ENCODE results near the gene NDUFS8.
A peak's percentile ranks its signal among the peaks of the same experiment; 100 is the strongest.

Gene NDUFS8

GRCh38 chr11:68036141-68036716, 5.7 kb downstream of the NDUFS8 start:
- no peak for TF ChIP-seq CTCF (IDR thresholded peaks at IDR 0.05; ENCODE audit: control insufficient read depth, insufficient read depth, low read depth, low read length, missing control alignments)
- no peak overlapping the region for H3K4me3 ChIP-seq (ENCODE audit: control insufficient read depth, low read depth, low read length)
- no peak for DNase-seq (ENCODE audit: low read depth)

- TF ChIP-seq CTCF (IDR thresholded peaks at IDR 0.05; ENCODE audit: control insufficient read depth, insufficient read depth, low read depth, low read length, missing control alignments) = no peak
- no peak overlapping the region for H3K4me3 ChIP-seq (ENCODE audit: control insufficient read depth, low read depth, low read length)
- no peak for DNase-seq (ENCODE audit: low read depth)
Observed at GRCh38 chr11:68036717-68037239, 6.3 kb downstream of the NDUFS8 start.

DNA sequence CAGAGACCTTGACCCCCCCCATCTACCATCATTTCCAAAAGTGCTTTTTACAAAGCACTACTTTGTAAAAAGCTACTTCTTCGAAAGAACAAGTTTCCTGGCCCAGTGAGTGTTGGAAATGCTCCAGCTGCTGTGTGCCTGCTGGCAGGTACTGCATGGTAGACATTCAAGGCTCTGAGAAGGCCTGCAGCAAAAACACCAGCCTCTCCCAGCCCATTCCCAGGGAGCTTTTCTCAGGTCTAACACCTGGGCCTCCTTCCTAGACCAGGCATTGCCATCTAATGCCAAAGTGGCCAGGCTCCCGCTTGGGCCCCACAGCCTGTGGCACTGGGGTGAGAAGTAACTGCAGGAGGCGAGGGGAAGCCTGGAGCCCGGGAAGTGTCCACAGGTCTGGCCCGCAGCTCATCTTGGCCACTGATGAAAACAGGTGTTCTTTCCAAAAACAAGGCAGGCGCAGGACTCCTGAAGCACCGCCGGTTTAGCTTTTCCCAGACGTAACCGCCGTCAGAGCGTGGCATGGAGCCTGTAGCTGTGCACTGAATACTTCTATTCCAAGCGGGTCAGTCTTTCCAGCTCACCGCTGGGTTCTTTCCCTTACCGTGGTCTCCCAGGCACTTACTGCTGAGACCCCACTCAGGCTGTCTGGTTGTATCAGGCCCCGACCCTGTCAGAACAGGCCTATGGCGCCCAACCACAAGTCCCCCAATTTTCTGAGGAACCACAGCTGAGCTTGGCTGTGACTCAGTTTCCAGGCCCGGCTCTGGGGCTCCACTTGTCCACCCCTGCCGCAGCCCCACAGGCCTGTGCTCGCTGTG, 7.1 kb downstream of the NDUFS8 start:
- no peak overlapping the region for H3K4me3 ChIP-seq (ENCODE audit: control insufficient read depth, low read depth, low read length)
- DNase-seq (ENCODE audit: low read depth) = no peak
- no peak for TF ChIP-seq CTCF (IDR thresholded peaks at IDR 0.05; ENCODE audit: control insufficient read depth, insufficient read depth, low read depth, low read length, missing control alignments)

GRCh38 chr11:68038226-68038717, 7.8 kb downstream of the NDUFS8 start:
- no peak for TF ChIP-seq CTCF (IDR thresholded peaks at IDR 0.05; ENCODE audit: control insufficient read depth, insufficient read depth, low read depth, low read length, missing control alignments)
- DNase-seq (ENCODE audit: low read depth) = no peak
- H3K4me3 ChIP-seq (ENCODE audit: control insufficient read depth, low read depth, low read length) = peak overlapping the region; percentile 94

DNA sequence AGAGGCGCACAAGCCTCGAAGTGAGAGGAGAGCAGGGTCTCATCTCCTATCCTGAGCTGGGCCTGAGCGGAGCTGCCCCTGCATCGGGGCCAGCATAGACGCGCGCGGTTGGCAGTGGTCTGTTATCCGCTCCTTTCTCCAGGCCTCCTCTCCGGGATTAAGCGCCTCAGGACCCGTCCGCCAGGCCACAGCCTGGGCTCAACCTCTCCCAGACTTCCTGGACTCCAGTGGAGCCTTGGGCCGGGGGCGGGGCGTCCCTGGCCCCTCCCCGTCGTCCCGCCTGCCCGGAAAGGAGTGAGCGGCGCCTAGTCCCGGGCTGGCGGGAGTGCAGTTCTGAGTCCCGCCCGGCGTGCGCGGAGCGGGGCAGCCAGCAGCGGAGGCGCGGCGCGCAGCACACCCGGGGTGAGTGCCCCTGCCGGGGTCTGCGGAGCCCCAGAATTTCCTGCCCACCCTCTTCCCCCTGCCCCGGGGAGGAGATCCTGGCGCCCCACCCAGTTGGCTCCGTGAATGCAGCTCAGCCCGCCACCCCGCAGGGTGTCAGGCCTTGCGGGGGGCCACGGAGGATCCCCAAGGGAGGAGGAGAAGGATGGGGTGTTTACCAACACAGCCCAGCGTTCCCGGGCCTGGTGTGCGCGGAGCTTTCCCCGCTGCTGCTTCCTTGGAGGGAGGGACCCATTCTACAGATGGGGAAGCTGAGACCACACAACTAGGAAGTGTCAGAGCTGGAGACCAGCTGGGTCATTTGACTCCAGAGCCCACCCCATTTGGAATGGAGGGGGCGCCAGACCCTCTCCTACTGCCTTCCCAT, 8.4 kb downstream of the NDUFS8 start, which contains the start of gene TCIRG1:
TSS of gene TCIRG1 (plus strand) at position 308 of the 808 bp plus-strand sequence. CDS start 2,247 bp downstream, outside the sequence.
- TF ChIP-seq CTCF (IDR thresholded peaks at IDR 0.05; ENCODE audit: control insufficient read depth, insufficient read depth, low read depth, low read length, missing control alignments) = no peak
- DNase-seq (ENCODE audit: low read depth) = no peak
- H3K4me3 ChIP-seq (ENCODE audit: control insufficient read depth, low read depth, low read length) = peak within 1 kb of the TSS; percentile 94

GRCh38 chr11:68039526-68040086, 9.1 kb downstream of the NDUFS8 start:
- TF ChIP-seq CTCF (IDR thresholded peaks at IDR 0.05; ENCODE audit: control insufficient read depth, insufficient read depth, low read depth, low read length, missing control alignments) = no peak
- DNase-seq (ENCODE audit: low read depth) = no peak
- H3K4me3 ChIP-seq (ENCODE audit: control insufficient read depth, low read depth, low read length) = peak overlapping the region; percentile 94

Data from AG09309 (cell line).